Skeletal muscle tissue (tissue), 5 donors: ENCODE data around the gene DCTPP1. TPM values are rescaled to one million over a fixed set of nuclear protein-coding genes. Genes with fewer than 3 reads are reported as not detected.

Experiments
- H3K27ac ChIP-seq: one replicate; pipeline ENCODE4 v1.7.0; 2013; ENCODE audit warnings: mild to moderate bottlenecking, low read depth, low read length, inconsistent platforms
- H3K27me3 ChIP-seq, 3 donors: one replicate each; pipeline ENCODE4 v1.7.0; 2013; ENCODE audit warnings: low read length in 3 of 3; ENCODE audit not compliant: control insufficient read depth in 3 of 3, insufficient read depth in 3 of 3
- H3K36me3 ChIP-seq, 3 donors: one replicate each; pipeline ENCODE4 v1.7.0; 2013; ENCODE audit warnings: low read length in 3 of 3; ENCODE audit not compliant: control insufficient read depth in 3 of 3, insufficient read depth in 3 of 3
- H3K4me1 ChIP-seq, 3 donors: one replicate each; pipeline ENCODE4 v1.7.0; 2013; ENCODE audit warnings: low read length in 3 of 3, mild to moderate bottlenecking in 3 of 3; ENCODE audit not compliant: control insufficient read depth in 3 of 3, insufficient read depth in 3 of 3
- H3K4me3 ChIP-seq, 3 donors: one replicate each; pipeline ENCODE4 v1.7.0; 2013; ENCODE audit warnings: low read length in 3 of 3
- H3K9ac ChIP-seq, 3 donors: one replicate each; pipeline ENCODE4 v1.7.0; 2013; ENCODE audit warnings: low read length in 3 of 3, mild to moderate bottlenecking in 3 of 3, moderate library complexity in 2 of 3, low read depth in 1 of 3
- H3K9me3 ChIP-seq, 3 donors: one replicate each; pipeline ENCODE4 v1.7.0; 2013; ENCODE audit warnings: low read length in 3 of 3; ENCODE audit not compliant: control insufficient read depth in 3 of 3
- small RNA-seq: library from RNA; depleted of rRNA; stranded (forward); fragments of <200 nt; gene quantifications from one replicate; pipeline ENCODE3, GENCODE V24; 2014
- total RNA-seq: library from RNA; depleted of rRNA; stranded (reverse); fragments of >200 nt; gene quantifications from one replicate; pipeline ENCODE4 v1.2.3, GENCODE V29; 2014
- donor health status: Osteomylitis.

Gene DCTPP1
- total RNA-seq, 1 donor from 2014 or later = 26.1 TPM

GRCh38 chr16:30377050-30377811, 52.6 kb downstream of the DCTPP1 start:
- Histone ChIP-seq H3K4me3 (peak overlapping the region; percentile 78 to 88 (median 85)), H3K36me3 (peaks cover 10 to 16% (median 11%) of the 10 kb centered on the region in 3 donors), H3K9ac (peak overlapping the region; percentile 89 to 92 (median 89)), H3K4me1 (peaks cover 20 to 43% (median 24%) of the 10 kb centered on the region in 3 donors), H3K27me3 (no peaks in the 10 kb centered on the region), H3K27ac (peak overlapping the region; percentile 100), H3K9me3 (no peaks in the 10 kb centered on the region)

GRCh38 chr16:30376461-30376902, 53.3 kb downstream of the DCTPP1 start:
- H3K27ac ChIP-seq = peak overlapping the region; percentile 100
- no peaks in the 10 kb centered on the region for H3K27me3 ChIP-seq
- peaks cover 23 to 51% (median 31%) of the 10 kb centered on the region in 3 donors for H3K4me1 ChIP-seq
- peak overlapping the region; percentile 58 to 88 (median 78) for H3K4me3 ChIP-seq
- peak overlapping the region; percentile 78 to 89 (median 81) for H3K9ac ChIP-seq
- peaks cover 10 to 16% (median 11%) of the 10 kb centered on the region in 3 donors for H3K36me3 ChIP-seq
- H3K9me3 ChIP-seq = no peaks in the 10 kb centered on the region

- Histone ChIP-seq H3K9ac (peak overlapping the region; percentile 78 to 89 (median 81)), H3K36me3 (peaks cover 10 to 16% (median 11%) of the 10 kb centered on the region in 3 donors), H3K27me3 (no peaks in the 10 kb centered on the region), H3K9me3 (no peaks in the 10 kb centered on the region), H3K4me1 (peaks cover 28 to 55% (median 34%) of the 10 kb centered on the region in 3 donors), H3K4me3 (peak overlapping the region; percentile 58 to 88 (median 78)), H3K27ac (peak overlapping the region; percentile 100)
Measured at GRCh38 chr16:30375864-30376263, 54.0 kb downstream of the DCTPP1 start.

GRCh38 chr16:30374538-30374937, 55.3 kb downstream of the DCTPP1 start, which contains the start of gene MYL11:
Gene MYL11 (plus strand): TSS chr16:30374802. CDS start chr16:30374858, 56 bp downstream.
- H3K9ac ChIP-seq = peak within 1 kb of the TSS; percentile 78 to 89 (median 81)
- peak within 1 kb of the TSS; percentile 100 for H3K27ac ChIP-seq

More at GRCh38 chr16:30374538-30374937, 55.3 kb downstream of the DCTPP1 start, which contains the start of gene MYL11:
- H3K4me1 ChIP-seq = peaks cover 28 to 55% (median 34%) of the 10 kb centered on the region in 3 donors
- no peaks in the 10 kb centered on the region for H3K27me3 ChIP-seq
- peak within 1 kb of the TSS; percentile 58 to 88 (median 78) for H3K4me3 ChIP-seq
- H3K9me3 ChIP-seq = no peaks in the 10 kb centered on the region
- H3K36me3 ChIP-seq = peaks cover 10 to 16% (median 11%) of the 10 kb centered on the region in 3 donors

Small RNA genes within 50 kb of the gene (small RNA-seq; reads per million reads assigned to genes)
- not detected for gene RF00019
- not detected for gene RF00406

Other genes with a start within 250 kb of the DCTPP1 start
- 8.4 TPM for gene CORO1A, start 246.4 kb downstream of the DCTPP1 start, total RNA-seq
- 23.5 TPM for gene BOLA2B, start 236.4 kb downstream of the DCTPP1 start, total RNA-seq
- 11.0 TPM for gene SLX1A, start 236.2 kb downstream of the DCTPP1 start, total RNA-seq
- 1.6 TPM for gene SULT1A3, start 230.8 kb downstream of the DCTPP1 start, total RNA-seq
- 3.7 TPM for gene NPIPB13, start 181.6 kb downstream of the DCTPP1 start, total RNA-seq
- gene CD2BP2, start 74.7 kb downstream of the DCTPP1 start, total RNA-seq = 24.5 TPM
- gene TBC1D10B, start 59.5 kb downstream of the DCTPP1 start, total RNA-seq = 24.5 TPM
- gene MYL11, start 55.2 kb downstream of the DCTPP1 start, total RNA-seq = 12,119 TPM
- 0.52 TPM for gene SEPTIN1, start 47.5 kb downstream of the DCTPP1 start, total RNA-seq
- gene ZNF48, start 34.6 kb downstream of the DCTPP1 start, total RNA-seq = 6.3 TPM
- gene ZNF771, start 22.4 kb downstream of the DCTPP1 start, total RNA-seq = 5.2 TPM
- gene SEPHS2, start 15.8 kb upstream of the DCTPP1 start, total RNA-seq = 7.3 TPM
- 4.2 TPM for gene ITGAL, start 42.7 kb upstream of the DCTPP1 start, total RNA-seq
- 23.5 TPM for gene ZNF768, start 96.5 kb upstream of the DCTPP1 start, total RNA-seq
- gene ZNF747, start 104.8 kb upstream of the DCTPP1 start, total RNA-seq = 8.4 TPM
- gene ZNF764, start 128.3 kb upstream of the DCTPP1 start, total RNA-seq = 3.7 TPM
- gene ZNF688, start 141.7 kb upstream of the DCTPP1 start, total RNA-seq = 5.7 TPM
- gene ZNF785, start 155.7 kb upstream of the DCTPP1 start, total RNA-seq = 10.4 TPM
- gene ZNF689, start 180.4 kb upstream of the DCTPP1 start, total RNA-seq = 4.7 TPM
- gene PRR14, start 220.9 kb upstream of the DCTPP1 start, total RNA-seq = 6.8 TPM
- gene FBRS, start 228.4 kb upstream of the DCTPP1 start, total RNA-seq = 7.3 TPM